HCT116 (cell line): ENCODE results near the gene GATA3. TPM values are rescaled to one million over a fixed set of nuclear protein-coding genes. Genes with fewer than 3 reads are reported as not detected.

ENCODE experiments used
- ATAC-seq: fragments of 200-7000 bp; cut with Tn5 transposase; 2 replicates; pipeline ENCODE4 v1.9.1; 2020; ENCODE audit warnings: mild to moderate bottlenecking, moderate library complexity
- BruUV-seq: library from RNA; stranded (reverse); fragments of 400-500 nt; replicated peaks from 2 replicates; lab custom pipeline; 2021; lab: Mats Ljungman, UMichigan
- CTCF ChIA-PET: fragments of 300-600 bp; sonication (Branson Sonifier 250); formaldehyde crosslinking; loops from one replicate; lab custom pipeline; 2021; ENCODE audit warnings: antibody characterized with exemption; lab: Charles Lee
- POLR2A ChIA-PET: fragments of 300-600, 350-600 bp; sonication (Branson Sonifier 250); formaldehyde crosslinking; loops from one replicate; lab custom pipeline; 2021; ENCODE audit warnings: antibody characterized with exemption; lab: Charles Lee
- RAD21 ChIA-PET, 2 experiments: fragments of 300-600 bp; sonication (Branson Sonifier 250); formaldehyde crosslinking; loops; one replicate each; lab custom pipeline; 2023; ENCODE audit warnings: low total read pairs in 2 of 2; ENCODE audit not compliant: uncharacterized antibody in 2 of 2, unreplicated experiment in 2 of 2, low non-redundant PET in 1 of 2; lab: Charles Lee
- DNase-seq: peaks from one replicate; pipeline ENCODE4 v3.0.0-alpha.2; 2010; ENCODE audit warnings: low read depth, low spot score
- H2AFZ ChIP-seq: fragments of 200-600 bp; shearing (Covaris generic), sonication (generic); 2 replicates; pipeline ENCODE4 v1.6.1; 2017; ENCODE audit warnings: low read depth, mixed run types, mixed read lengths, antibody characterized with exemption, low read length; ENCODE audit not compliant: poor library complexity, severe bottlenecking
- H3K27ac ChIP-seq: 2 replicates; pipeline ENCODE4 v1.5.1; 2012; ENCODE audit warnings: low read depth, low read length
- H3K27me3 ChIP-seq: fragments of 200-600 bp; sonication (generic); 2 replicates; pipeline ENCODE4 v1.6.1; 2016; ENCODE audit warnings: mixed run types, low read length, mixed read lengths; ENCODE audit not compliant: insufficient read depth
- H3K36me3 ChIP-seq, 2 experiments: fragments of 200-500 bp in 1 of 2; fragments of 200-600 bp in 1 of 2; sonication (Bioruptor generic) in 1 of 2; sonication (generic) in 1 of 2; 2 replicates each; pipeline versions ENCODE4 v1.5.1 to v1.6.1; 2014 to 2016; ENCODE audit warnings: low read length in 2 of 2, inconsistent platforms in 1 of 2, mixed read lengths in 1 of 2, mixed run types in 1 of 2; ENCODE audit not compliant: insufficient read depth in 2 of 2, control insufficient read depth in 1 of 2
- H3K4me1 ChIP-seq, 2 experiments: fragments of 200-600 bp in 1 of 2; sonication (generic) in 1 of 2; 2 replicates each; pipeline versions ENCODE4 v1.5.1 to v1.6.1; 2012 to 2017; ENCODE audit warnings: low read length in 2 of 2, inconsistent platforms in 1 of 2, mild to moderate bottlenecking in 1 of 2, mixed read lengths in 1 of 2, mixed run types in 1 of 2, moderate library complexity in 1 of 2; ENCODE audit not compliant: insufficient read depth in 2 of 2, control insufficient read depth in 1 of 2
- H3K4me2 ChIP-seq: fragments of 200-600 bp; sonication (generic); 2 replicates; pipeline ENCODE4 v1.6.1; 2017; ENCODE audit warnings: mixed run types, low read length, mixed read lengths
- H3K4me3 ChIP-seq, 2 experiments: fragments of 200-600 bp in 1 of 2; sonication (generic) in 1 of 2; replicated peaks in 1 of 2; 2 replicates each; pipeline ENCODE4 v1.5.1; 2011 to 2016; ENCODE audit warnings: low read length in 2 of 2, control low read depth in 1 of 2, low read depth in 1 of 2, mild to moderate bottlenecking in 1 of 2, mixed read lengths in 1 of 2, mixed run types in 1 of 2
- H3K79me2 ChIP-seq: fragments of 200-600 bp; sonication (generic); 2 replicates; pipeline ENCODE4 v1.6.1; 2017; ENCODE audit warnings: mild to moderate bottlenecking, mixed run types, low read length, moderate library complexity, mixed read lengths; ENCODE audit not compliant: insufficient read depth
- H3K9ac ChIP-seq: fragments of 200-600 bp; sonication (generic); 2 replicates; pipeline ENCODE4 v1.6.1; 2016; ENCODE audit warnings: low read length, mixed read lengths
- H3K9me2 ChIP-seq: fragments of 200-600 bp; sonication (generic), shearing (Covaris generic); 2 replicates; pipeline ENCODE4 v1.6.1; 2017; ENCODE audit warnings: mixed run types, mild to moderate bottlenecking, moderate library complexity; ENCODE audit not compliant: insufficient read depth
- H3K9me3 ChIP-seq, 2 experiments: fragments of 200-500 bp in 1 of 2; fragments of 200-600 bp in 1 of 2; sonication (Bioruptor generic) in 1 of 2; sonication (generic) in 1 of 2; 2 replicates each; pipeline ENCODE4 v1.6.1; 2014 to 2017; ENCODE audit warnings: low read length in 2 of 2, mixed read lengths in 2 of 2, inconsistent platforms in 1 of 2, low read depth in 1 of 2, mild to moderate bottlenecking in 1 of 2, mixed run types in 1 of 2, moderate library complexity in 1 of 2; ENCODE audit not compliant: control insufficient read depth in 1 of 2, insufficient read depth in 1 of 2
- H4K20me1 ChIP-seq: fragments of 200-600 bp; sonication (generic), shearing (Covaris generic); 2 replicates; pipeline ENCODE4 v1.6.1; 2017; ENCODE audit warnings: mixed run types, mild to moderate bottlenecking, moderate library complexity; ENCODE audit not compliant: insufficient read depth
- ATF3 ChIP-seq: IDR thresholded peaks from 2 replicates; pipeline ENCODE4 v1.6.1; 2012
- EGR1 ChIP-seq: IDR thresholded peaks from 2 replicates; pipeline ENCODE4 v1.6.1; 2012; ENCODE audit warnings: low read depth
- ELF1 ChIP-seq: IDR thresholded peaks from 2 replicates; pipeline ENCODE4 v1.6.1; 2012; ENCODE audit warnings: low read depth, borderline replicate concordance
- FOSL1 ChIP-seq: IDR thresholded peaks from 2 replicates; pipeline ENCODE4 v1.6.1; 2012; ENCODE audit warnings: low read depth
- JUND ChIP-seq: IDR thresholded peaks from 2 replicates; pipeline ENCODE4 v1.6.1; 2012
- POLR2A ChIP-seq: IDR thresholded peaks from 2 replicates; pipeline ENCODE4 v1.7.0; 2011; ENCODE audit warnings: borderline replicate concordance; ENCODE audit not compliant: insufficient read depth, insufficient read length; ENCODE audit errors: extremely low read depth
- RAD21 ChIP-seq: IDR thresholded peaks from 2 replicates; pipeline ENCODE4 v1.6.1; 2012; ENCODE audit warnings: low read depth, mild to moderate bottlenecking
- YY1 ChIP-seq: IDR thresholded peaks from 2 replicates; pipeline ENCODE4 v1.6.1; 2011; ENCODE audit warnings: low read length, low read depth, moderate library complexity, mild to moderate bottlenecking; ENCODE audit not compliant: insufficient replicate concordance; ENCODE audit errors: extremely low read depth
- ZFX ChIP-seq: fragments of 450-650 bp; IDR thresholded peaks from 2 replicates; pipeline ENCODE4 v1.6.1; 2017
- ZNF274 ChIP-seq: fragments of 200-500 bp; sonication (Bioruptor generic); IDR thresholded peaks from 2 replicates; pipeline ENCODE4 v1.6.1; 2014; ENCODE audit warnings: mild to moderate bottlenecking, low read depth, low read length, inconsistent platforms
- intact Hi-C: fragments of 100-400 bp; cut with micrococcal nuclease; formaldehyde crosslinking; loops from 2 replicates; pipeline ENCODE4 v1.10.0; 2022
- total RNA-seq: library from RNA; stranded (reverse); gene quantifications from one replicate; pipeline ENCODE4 v1.2.1, GENCODE V29; 2021; ENCODE audit not compliant: unreplicated experiment
- TF ChIP-seq, protein P1 (sequence below): IDR thresholded peaks from 2 replicates; pipeline ENCODE4 v1.6.1; 2012; ENCODE audit warnings: low read depth

Gene GATA3
- total RNA-seq, 1 experiment from 2014 or later = 2.7 TPM

DNA sequence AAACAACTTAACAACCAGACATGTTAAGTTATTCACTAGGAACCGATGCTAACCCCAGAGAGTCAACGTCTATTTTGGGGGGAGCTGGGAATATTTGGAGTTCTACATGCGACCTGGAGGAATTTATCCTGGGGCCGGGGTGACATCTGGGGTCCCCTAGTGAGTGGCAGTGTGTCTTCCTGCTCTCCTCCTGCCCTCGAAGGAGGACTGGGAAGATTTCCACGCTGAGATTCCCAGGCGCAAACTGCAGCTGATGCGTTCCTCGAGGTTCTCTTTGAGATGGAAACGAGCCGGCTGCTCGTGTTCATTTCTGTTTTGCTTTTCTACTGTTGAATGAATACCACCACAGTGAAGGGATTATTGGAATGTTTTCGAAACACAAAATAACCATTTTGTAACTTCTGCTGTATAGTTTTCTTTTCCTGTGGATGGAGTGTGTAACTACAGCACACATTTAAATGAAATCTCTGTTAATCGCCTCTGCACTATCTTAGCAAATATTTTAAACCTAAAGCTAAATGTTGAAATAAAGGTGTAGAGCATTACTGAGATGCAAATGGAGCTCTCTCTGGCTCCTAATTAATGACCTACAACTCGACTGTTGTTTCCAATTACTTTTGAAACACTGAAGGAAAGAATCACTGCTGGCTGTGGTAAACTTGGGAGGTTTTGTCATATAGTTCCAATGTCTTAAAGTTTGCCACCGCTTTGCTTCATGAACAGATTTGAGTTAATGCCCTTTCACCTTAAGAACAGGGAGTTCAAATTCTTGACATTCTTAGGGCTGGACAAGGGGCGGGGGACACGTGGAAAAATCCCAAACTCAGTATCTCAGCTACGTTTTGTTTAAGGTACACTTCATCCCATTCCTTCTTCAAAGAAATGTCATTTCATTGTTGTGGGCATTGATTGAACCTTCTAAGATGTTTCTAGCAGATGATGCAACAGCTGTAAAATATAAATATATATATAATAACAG, 21.1 kb downstream of the GATA3 start:
- Histone ChIP-seq H3K4me1 (no peaks in the 10 kb centered on the region), H2AFZ (no peak overlapping the region), H3K27ac (no peak overlapping the region), H3K27me3 (no peaks in the 10 kb centered on the region), H3K9me2 (no peaks in the 10 kb centered on the region), H3K4me3 (no peak overlapping the region), H3K9ac (no peak overlapping the region), H3K79me2 (no peaks in the 10 kb centered on the region), H3K36me3 (no peaks in the 10 kb centered on the region), H3K9me3 (no peaks in the 10 kb centered on the region), H4K20me1 (no peaks in the 10 kb centered on the region), H3K4me2 (no peak overlapping the region)
- DNase-seq (no peak), ATAC-seq (no peak)
- POLR2A ChIA-PET = no interaction called here
- CTCF ChIA-PET = no interaction called here
- intact Hi-C loops = no loop called here
- TF ChIP-seq POLR2A (no peak), EGR1 (no peak), ZNF274 (no peak), ATF3 (no peak), RAD21 (no peak), JUND (no peak), FOSL1 (no peak), YY1 (no peak), ELF1 (no peak), ZFX (no peak)
- TF ChIP-seq, protein P1, sequence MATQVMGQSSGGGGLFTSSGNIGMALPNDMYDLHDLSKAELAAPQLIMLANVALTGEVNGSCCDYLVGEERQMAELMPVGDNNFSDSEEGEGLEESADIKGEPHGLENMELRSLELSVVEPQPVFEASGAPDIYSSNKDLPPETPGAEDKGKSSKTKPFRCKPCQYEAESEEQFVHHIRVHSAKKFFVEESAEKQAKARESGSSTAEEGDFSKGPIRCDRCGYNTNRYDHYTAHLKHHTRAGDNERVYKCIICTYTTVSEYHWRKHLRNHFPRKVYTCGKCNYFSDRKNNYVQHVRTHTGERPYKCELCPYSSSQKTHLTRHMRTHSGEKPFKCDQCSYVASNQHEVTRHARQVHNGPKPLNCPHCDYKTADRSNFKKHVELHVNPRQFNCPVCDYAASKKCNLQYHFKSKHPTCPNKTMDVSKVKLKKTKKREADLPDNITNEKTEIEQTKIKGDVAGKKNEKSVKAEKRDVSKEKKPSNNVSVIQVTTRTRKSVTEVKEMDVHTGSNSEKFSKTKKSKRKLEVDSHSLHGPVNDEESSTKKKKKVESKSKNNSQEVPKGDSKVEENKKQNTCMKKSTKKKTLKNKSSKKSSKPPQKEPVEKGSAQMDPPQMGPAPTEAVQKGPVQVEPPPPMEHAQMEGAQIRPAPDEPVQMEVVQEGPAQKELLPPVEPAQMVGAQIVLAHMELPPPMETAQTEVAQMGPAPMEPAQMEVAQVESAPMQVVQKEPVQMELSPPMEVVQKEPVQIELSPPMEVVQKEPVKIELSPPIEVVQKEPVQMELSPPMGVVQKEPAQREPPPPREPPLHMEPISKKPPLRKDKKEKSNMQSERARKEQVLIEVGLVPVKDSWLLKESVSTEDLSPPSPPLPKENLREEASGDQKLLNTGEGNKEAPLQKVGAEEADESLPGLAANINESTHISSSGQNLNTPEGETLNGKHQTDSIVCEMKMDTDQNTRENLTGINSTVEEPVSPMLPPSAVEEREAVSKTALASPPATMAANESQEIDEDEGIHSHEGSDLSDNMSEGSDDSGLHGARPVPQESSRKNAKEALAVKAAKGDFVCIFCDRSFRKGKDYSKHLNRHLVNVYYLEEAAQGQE = no peak
- BruUV-seq = no TSS peak
- RAD21 ChIA-PET = no interaction called here
